MM.1S (cell line): ENCODE data around the gene HOXC11.

ENCODE experiments used
- DNase-seq: peaks from one replicate; pipeline ENCODE4 v3.0.0-alpha.2; 2015
- H2AFZ ChIP-seq: fragments of 300-600 bp; sonication (generic); 2 replicates; pipeline ENCODE4 v1.6.0; 2016; ENCODE audit warnings: antibody characterized with exemption, low read length
- H3F3A ChIP-seq: fragments of 300-600 bp; sonication (generic); 2 replicates; pipeline ENCODE4 v1.6.1; 2016; ENCODE audit warnings: mild to moderate bottlenecking, antibody characterized with exemption, low read length, moderate library complexity, mixed read lengths; ENCODE audit not compliant: insufficient read depth
- H3K27ac ChIP-seq: fragments of 300-600 bp; sonication (generic); 2 replicates; pipeline ENCODE4 v1.5.1; 2016; ENCODE audit warnings: mild to moderate bottlenecking, low read length
- H3K27me3 ChIP-seq: fragments of 300-600 bp; sonication (generic); replicated peaks from 2 replicates; pipeline ENCODE4 v1.6.0; 2016; ENCODE audit warnings: low read length; ENCODE audit not compliant: insufficient read depth
- H3K36me3 ChIP-seq: fragments of 300-600 bp; sonication (generic); replicated peaks from 2 replicates; pipeline ENCODE4 v1.6.1; 2016; ENCODE audit warnings: mild to moderate bottlenecking, low read length, mixed read lengths; ENCODE audit not compliant: insufficient read depth
- H3K4me1 ChIP-seq: fragments of 300-600 bp; sonication (generic); 2 replicates; pipeline ENCODE4 v1.6.1; 2016; ENCODE audit warnings: low read length, mixed read lengths
- H3K4me2 ChIP-seq: fragments of 300-600 bp; sonication (generic); 2 replicates; pipeline ENCODE4 v1.6.0; 2016; ENCODE audit warnings: low read depth, low read length
- H3K4me3 ChIP-seq: fragments of 300-600 bp; sonication (generic); 2 replicates; pipeline ENCODE4 v1.5.1; 2016; ENCODE audit warnings: low read length, mixed read lengths
- H3K79me2 ChIP-seq: fragments of 300-600 bp; sonication (generic); 2 replicates; pipeline ENCODE4 v1.6.1; 2016; ENCODE audit warnings: mixed run types, low read length, mixed read lengths
- H3K9ac ChIP-seq: fragments of 300-600 bp; sonication (generic); 2 replicates; pipeline ENCODE4 v1.6.1; 2016; ENCODE audit warnings: low read length, mixed read lengths
- H3K9me2 ChIP-seq: fragments of 300-600 bp; sonication (generic); replicated peaks from 2 replicates; pipeline ENCODE4 v1.6.1; 2016; ENCODE audit warnings: mild to moderate bottlenecking, low read length, mixed read lengths; ENCODE audit not compliant: insufficient read depth
- H3K9me3 ChIP-seq: fragments of 300-600 bp; sonication (generic); replicated peaks from 2 replicates; pipeline ENCODE4 v1.6.1; 2016; ENCODE audit warnings: mild to moderate bottlenecking, low read length, mixed read lengths; ENCODE audit not compliant: insufficient read depth
- H4K20me1 ChIP-seq: fragments of 300-600 bp; sonication (generic); 2 replicates; pipeline ENCODE4 v1.6.1; 2016; ENCODE audit warnings: mild to moderate bottlenecking, low read length, moderate library complexity, mixed read lengths; ENCODE audit not compliant: insufficient read depth
- EZH2 ChIP-seq: fragments of 300-600 bp; sonication (generic); optimal IDR thresholded peaks from 2 replicates; pipeline ENCODE3; 2017; ENCODE audit warnings: low read depth, mild to moderate bottlenecking, antibody characterized with exemption, low read length, mixed read lengths
- EZH2phosphoT487 ChIP-seq: fragments of 300-600 bp; sonication (generic); IDR thresholded peaks from 2 replicates; pipeline ENCODE4 v1.6.1; 2018; ENCODE audit warnings: antibody characterized with exemption, low read length
- TF ChIP-seq, protein P1 (sequence below): fragments of 300-600 bp; sonication (generic); IDR thresholded peaks from 2 replicates; pipeline ENCODE4 v1.5.1; 2016; ENCODE audit warnings: antibody characterized with exemption, low read length, mixed read lengths

Gene HOXC11

DNA sequence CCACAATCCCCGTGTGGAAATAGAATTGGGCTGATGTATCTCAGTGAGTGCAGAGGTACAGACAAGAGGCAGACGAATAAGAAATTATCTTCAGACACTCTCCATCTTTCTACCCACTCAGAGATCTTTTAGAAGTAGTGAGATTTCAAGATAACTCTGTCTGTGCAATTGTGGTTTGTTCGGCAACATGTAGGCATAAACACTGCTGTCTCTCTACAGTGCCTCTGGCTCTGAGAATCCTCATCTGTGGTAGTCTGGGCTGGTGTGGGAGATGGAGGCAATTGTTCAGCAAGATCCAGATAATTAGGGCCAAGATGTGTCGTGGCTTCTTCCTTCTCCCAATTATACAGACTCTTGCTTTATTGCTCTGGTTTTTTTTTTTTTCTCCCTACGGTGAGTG lies 31.2 kb upstream of the HOXC11 start:
- H3K9me2 ChIP-seq = no peaks in the 10 kb centered on the region
- no peaks in the 10 kb centered on the region for H3F3A ChIP-seq
- H2AFZ ChIP-seq = no peak overlapping the region
- H3K4me3 ChIP-seq = no peak overlapping the region
- peaks cover 94% of the 10 kb centered on the region for H3K27me3 ChIP-seq
- no peak overlapping the region for H3K27ac ChIP-seq
- H3K4me1 ChIP-seq = no peaks in the 10 kb centered on the region
- H3K79me2 ChIP-seq = no peaks in the 10 kb centered on the region
- H3K4me2 ChIP-seq = no peak overlapping the region
- H3K36me3 ChIP-seq = no peaks in the 10 kb centered on the region
- no peaks in the 10 kb centered on the region for H4K20me1 ChIP-seq
- no peak for TF ChIP-seq EZH2phosphoT487
- TF ChIP-seq, protein P1, sequence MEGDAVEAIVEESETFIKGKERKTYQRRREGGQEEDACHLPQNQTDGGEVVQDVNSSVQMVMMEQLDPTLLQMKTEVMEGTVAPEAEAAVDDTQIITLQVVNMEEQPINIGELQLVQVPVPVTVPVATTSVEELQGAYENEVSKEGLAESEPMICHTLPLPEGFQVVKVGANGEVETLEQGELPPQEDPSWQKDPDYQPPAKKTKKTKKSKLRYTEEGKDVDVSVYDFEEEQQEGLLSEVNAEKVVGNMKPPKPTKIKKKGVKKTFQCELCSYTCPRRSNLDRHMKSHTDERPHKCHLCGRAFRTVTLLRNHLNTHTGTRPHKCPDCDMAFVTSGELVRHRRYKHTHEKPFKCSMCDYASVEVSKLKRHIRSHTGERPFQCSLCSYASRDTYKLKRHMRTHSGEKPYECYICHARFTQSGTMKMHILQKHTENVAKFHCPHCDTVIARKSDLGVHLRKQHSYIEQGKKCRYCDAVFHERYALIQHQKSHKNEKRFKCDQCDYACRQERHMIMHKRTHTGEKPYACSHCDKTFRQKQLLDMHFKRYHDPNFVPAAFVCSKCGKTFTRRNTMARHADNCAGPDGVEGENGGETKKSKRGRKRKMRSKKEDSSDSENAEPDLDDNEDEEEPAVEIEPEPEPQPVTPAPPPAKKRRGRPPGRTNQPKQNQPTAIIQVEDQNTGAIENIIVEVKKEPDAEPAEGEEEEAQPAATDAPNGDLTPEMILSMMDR = no peak
- no peaks in the 10 kb centered on the region for H3K9me3 ChIP-seq
- H3K9ac ChIP-seq = no peak overlapping the region
- no peak for DNase-seq

DNA sequence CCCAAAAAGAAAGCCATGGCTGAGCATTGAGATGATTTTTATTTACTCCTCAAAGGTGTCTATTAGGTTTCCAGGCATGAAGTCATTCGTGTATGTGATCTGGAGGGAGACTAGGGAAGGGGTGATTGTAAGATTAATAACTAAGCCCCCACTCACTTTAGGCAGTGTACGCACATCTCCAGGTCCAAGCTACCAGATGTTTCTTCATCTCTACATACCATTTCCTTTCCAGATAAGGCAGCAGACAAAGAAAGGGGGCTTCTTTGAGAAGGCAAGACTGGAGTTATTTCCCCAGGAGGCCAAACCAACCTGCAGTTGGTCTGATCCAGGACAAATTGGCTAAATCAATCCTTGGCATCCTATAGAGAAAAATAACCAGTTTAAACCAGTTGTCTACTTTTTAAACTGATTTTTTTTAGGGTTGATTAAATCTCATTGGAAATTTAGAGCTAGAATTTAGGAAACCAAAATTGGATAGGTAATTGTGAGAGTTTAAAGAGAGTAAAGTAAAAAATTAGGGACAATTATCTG lies 30.4 kb upstream of the HOXC11 start:
- Histone ChIP-seq H3F3A (no peaks in the 10 kb centered on the region), H4K20me1 (no peaks in the 10 kb centered on the region), H3K27me3 (peaks cover 94% of the 10 kb centered on the region), H3K9me3 (no peaks in the 10 kb centered on the region), H3K9me2 (no peaks in the 10 kb centered on the region), H3K27ac (no peak overlapping the region), H3K4me2 (no peak overlapping the region), H3K4me1 (no peaks in the 10 kb centered on the region), H3K4me3 (no peak overlapping the region), H3K79me2 (no peaks in the 10 kb centered on the region), H2AFZ (no peak overlapping the region), H3K36me3 (no peaks in the 10 kb centered on the region), H3K9ac (no peak overlapping the region)
- TF ChIP-seq, protein P1 = no peak
- TF ChIP-seq EZH2 (no peak), EZH2phosphoT487 (no peak)
- no peak for DNase-seq

DNA sequence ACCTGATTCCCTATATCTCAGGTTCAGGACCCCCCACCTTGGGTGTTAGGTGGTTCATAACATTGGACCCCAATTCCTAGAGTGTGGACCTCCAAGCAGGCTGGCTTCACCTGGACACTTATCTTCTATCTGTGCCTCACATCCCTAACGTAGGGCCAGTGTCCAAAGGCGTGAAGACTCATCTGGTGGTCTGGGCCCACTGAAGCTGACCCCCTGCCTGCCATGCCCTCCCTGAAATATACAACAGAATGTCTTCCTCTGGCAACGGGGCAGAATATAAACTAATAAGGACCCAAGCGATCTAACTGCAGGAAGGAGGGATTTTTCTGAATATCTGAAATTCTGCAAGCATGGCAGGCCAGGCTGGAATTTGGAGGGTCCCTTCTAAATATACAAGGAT lies 28.7 kb upstream of the HOXC11 start:
- H4K20me1 ChIP-seq = no peaks in the 10 kb centered on the region
- H3K4me2 ChIP-seq = no peak overlapping the region
- no peaks in the 10 kb centered on the region for H3K4me1 ChIP-seq
- H3K9ac ChIP-seq = no peak overlapping the region
- H3K27me3 ChIP-seq = peaks cover 97% of the 10 kb centered on the region
- TF ChIP-seq, protein P1 = no peak
- TF ChIP-seq EZH2phosphoT487 (no peak), EZH2 (no peak)
- H3F3A ChIP-seq = no peaks in the 10 kb centered on the region
- H3K27ac ChIP-seq = no peak overlapping the region
- H3K9me3 ChIP-seq = no peaks in the 10 kb centered on the region
- H3K4me3 ChIP-seq = no peak overlapping the region
- no peaks in the 10 kb centered on the region for H3K79me2 ChIP-seq
- H3K9me2 ChIP-seq = no peaks in the 10 kb centered on the region
- H2AFZ ChIP-seq = no peak overlapping the region
- DNase-seq = no peak
- no peaks in the 10 kb centered on the region for H3K36me3 ChIP-seq
